GM21576 (cell line): ENCODE data around the gene MAD2L2.
"Not testable (repeated sequence)": the region's sequence is repeated elsewhere in the genome, so short reads cannot be mapped to it uniquely, and the experiment has no call there.

ENCODE experiments used
- ATAC-seq: cut with Tn5 transposase; IDR thresholded peaks from one replicate; pipeline ENCODE4 v1.9.1; 2021; ENCODE audit warnings: mild to moderate bottlenecking, moderate library complexity; ENCODE audit not compliant: unreplicated experiment

The MAD2L2 gene

DNA sequence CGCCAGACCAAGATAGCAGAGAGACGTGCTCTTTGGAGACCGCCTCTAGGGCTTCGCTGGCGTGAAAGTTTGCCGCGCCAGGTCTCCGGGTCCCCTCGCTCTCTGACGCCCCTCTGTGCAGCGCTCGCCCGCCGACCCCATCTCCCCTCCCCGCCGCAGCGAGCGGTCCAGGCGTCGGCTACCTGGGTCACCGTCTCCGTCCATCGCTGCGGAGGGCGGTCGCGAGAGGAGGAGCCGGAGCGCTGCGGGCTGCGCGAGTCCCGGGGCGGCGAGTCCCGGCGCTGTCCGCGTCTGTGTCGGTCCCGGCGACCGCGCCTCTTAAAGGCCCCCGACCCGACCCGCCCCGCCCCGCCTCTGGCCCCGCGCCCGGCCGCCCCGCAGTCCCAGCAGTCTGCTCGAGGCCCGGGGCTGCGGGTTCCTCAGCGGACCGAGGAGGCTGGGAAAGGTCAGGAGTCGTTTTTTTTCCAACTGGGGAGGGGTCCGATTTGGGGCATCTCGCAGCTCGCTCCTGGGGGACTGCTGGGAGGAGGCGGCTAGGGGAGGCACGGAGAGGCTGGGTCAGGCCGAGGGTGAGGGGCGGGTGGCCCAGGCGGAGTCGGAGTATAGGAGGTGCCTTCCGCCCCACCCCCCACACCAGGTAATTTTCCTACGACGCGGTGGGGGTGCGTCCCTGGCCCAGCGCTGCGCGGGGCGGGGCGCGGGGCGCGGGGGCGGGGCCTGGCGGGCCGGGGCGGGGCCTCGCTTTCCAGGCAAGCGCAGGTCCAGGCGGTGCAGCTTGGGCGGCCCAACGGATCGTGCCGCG lies 26.6 kb downstream of the MAD2L2 start, which contains the start of the genes FBXO2 and FBXO44:
Gene FBXO2, minus strand, starts transcription at position 293 of the 802 bp plus-strand sequence. Its CDS starts 89 bp downstream, at position 204.
Gene FBXO44, plus strand, starts transcription at position 741 of the 802 bp plus-strand sequence. CDS start 959 bp downstream, outside the sequence.
- no peak for ATAC-seq

DNA sequence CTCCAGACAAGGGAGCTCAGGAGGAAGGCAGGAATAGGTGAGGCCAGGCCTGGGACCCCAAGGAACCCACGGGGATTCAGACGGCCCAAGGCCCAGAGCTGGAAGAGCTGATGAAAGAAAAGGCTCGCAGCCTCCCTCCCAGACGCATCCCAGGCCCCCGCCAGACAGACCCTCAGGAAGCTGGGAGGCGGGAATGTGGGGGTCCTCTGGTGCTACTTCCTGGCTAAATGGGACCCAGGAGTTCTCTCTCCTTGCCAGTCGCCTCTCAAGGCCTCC lies 27.1 kb downstream of the MAD2L2 start:
- ATAC-seq = no peak

DNA sequence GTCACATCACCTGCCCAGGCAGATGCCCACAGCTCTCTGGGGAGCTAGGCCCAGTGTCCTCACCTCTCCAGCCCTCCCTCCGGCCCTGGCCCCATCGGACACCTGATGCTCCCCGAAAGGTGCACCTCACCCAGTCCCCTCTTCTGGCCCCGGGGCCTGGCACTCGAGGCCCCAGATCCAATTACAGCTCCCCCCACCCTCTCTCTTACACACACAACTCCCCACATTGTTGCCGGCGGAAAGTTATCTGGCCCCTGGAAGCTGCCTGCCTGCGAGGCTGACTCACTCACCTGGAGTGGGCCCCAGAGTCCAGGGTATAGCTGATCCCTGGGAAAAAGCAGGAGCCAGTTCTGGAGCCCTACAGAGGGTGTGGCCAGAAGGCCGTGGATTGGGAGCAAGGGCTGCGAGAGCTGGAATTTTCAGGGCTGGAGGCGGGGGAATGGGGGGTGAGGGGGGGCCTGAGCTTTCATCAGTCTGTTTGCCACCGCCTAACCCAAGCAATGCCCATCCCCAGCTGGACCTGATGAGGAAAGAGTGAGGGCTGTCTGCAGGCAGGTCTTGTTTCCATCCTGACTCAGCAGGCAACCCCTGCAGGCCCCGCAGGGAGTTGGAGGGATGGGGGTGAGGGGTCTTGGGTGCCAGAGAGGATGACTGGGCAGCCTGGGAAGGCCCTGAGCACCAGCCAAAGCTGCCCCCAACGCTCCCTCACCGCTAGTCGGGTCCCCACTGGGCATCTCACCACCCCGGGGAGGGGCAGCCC lies 27.7 kb downstream of the MAD2L2 start:
- no peak for ATAC-seq

GRCh38 chr1:11652203-11652780 lies 28.7 kb downstream of the MAD2L2 start:
- ATAC-seq = no peak

GRCh38 chr1:11651017-11651416 lies 29.9 kb downstream of the MAD2L2 start:
- no peak for ATAC-seq

DNA sequence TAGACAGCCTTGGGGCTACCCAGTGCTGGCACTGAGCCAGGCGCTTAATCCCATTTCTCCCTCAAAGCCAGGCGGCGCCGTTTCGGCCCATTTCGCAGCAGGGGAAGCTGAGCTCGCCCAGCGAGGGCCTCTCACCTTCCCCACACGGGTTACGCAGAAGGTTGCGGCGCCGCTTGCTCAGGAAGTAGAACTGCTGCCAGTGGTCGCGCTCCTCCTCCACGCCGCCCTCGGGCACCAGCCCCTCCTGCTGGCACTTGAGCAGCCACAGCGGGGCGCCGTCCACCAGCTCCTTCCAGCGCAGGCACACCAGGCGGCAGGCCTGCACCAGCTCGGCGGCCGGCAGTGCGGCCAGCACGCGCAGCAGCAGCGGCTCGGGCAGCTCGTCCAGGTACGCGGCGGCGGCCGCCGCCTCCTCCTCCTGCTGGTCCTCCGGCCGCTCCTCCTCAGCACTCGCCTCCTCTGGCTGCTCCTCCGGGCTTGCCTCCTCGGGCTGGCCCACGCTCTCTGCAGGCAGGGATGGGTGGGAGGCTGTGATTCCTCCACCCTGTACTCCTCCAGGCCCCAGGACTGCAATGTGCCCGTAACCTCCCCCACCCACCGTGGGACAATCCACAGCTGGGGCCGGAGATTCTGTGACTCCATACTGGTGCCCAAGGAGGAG lies 30.5 kb downstream of the MAD2L2 start:
- ATAC-seq = no peak

GRCh38 chr1:11649624-11650330 lies 31.2 kb downstream of the MAD2L2 start:
- ATAC-seq = no peak

DNA sequence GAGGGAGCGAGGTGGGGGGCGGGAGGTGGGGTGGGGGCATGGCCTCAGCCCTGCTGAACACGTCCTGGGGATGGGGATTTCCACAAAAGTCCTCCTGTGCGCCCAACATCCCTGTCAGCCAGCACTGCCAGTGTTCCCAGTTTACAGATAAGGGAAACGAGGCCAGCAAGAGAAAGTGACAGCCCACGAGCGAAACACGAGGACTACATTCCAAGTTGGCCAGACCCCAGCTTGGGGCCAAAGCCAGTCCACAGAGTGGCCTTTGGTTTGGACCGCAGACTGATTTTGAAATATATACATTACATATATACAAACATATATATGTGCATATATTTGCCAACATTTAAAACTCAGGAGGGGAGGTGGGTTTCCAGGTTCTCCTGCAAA lies 31.7 kb downstream of the MAD2L2 start:
- no peak for ATAC-seq

DNA sequence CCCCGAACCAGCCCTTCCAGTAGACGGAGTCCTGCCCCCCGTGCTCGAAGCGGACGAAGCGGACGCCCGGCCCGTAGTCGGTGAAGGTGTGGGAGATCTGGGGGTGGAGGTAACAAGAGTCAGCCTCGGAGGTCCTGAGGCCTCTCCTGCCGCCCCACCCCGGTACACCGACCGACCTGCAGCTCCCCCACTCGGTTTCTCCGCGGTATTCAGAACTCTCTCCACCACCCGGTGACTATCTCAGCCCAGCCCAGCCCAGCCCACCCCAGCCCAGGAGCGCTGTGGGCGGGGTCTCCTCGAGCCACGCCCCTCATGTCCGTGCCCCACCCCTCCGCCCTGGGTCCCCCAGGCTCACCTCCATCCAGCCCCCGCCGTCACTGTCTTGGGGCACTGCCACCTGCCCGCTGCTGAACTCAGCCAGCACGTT lies 32.2 kb downstream of the MAD2L2 start:
- ATAC-seq = no peak

DNA sequence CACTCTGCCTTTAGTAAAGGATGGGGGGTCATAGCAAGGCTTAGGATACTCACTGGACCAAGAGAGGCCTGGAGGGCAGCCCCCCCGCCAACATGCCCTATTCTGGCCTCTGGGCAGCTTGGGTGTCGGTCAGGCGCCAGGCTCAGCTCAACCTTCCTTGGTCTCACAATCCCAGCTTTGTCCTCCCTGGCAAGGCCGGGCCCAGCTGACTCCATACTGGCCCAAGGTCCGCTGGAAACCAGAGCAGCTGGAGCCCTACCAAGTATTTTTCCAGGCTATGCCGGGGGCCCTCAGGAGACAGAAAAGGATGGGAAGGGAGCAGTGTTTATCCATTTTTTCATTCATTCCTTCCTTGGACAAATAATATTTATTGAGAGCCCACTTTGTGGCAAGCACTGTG lies 32.9 kb downstream of the MAD2L2 start:
- ATAC-seq = no peak

- ATAC-seq = no peak
Observed at GRCh38 chr1:11647333-11647732, 33.6 kb downstream of the MAD2L2 start.

GRCh38 chr1:11646317-11646716 lies 34.6 kb downstream of the MAD2L2 start:
- ATAC-seq = no peak

- ATAC-seq = no peak
Observed at GRCh38 chr1:11645670-11646265, 35.2 kb downstream of the MAD2L2 start.

GRCh38 chr1:11645270-11645669 lies 35.7 kb downstream of the MAD2L2 start:
- ATAC-seq = no peak

- no peak for ATAC-seq
Observed at GRCh38 chr1:11643782-11644181, 37.2 kb downstream of the MAD2L2 start.

GRCh38 chr1:11642418-11643017 lies 38.4 kb downstream of the MAD2L2 start:
- not testable (repeated sequence) for ATAC-seq

DNA sequence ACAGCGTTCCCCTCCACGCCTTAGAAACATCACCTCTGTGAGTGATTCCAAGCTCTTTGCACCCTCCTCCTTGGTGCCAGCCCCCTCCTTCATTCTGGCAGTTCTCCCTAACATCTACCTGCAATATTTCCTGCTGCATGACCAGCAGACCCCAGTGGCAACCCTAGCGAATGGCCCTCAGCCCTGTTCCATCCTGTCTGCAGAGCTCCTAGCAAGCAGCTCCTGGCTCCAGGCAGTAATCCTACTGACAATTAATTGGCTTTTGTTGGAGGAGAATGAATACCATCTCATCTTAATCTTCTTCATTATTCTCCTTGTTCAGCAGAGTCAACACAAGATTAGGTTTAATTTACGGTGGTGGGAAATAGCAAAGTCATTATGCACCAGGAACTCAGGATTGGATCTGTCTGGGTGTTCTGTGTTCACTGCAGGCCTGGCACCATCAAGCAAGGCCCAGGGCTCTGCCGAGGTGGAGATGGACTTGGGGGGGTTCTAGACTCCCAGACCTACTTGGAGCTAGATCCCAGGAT lies 39.1 kb downstream of the MAD2L2 start:
- no peak for ATAC-seq

GRCh38 chr1:11640944-11641343 lies 40.0 kb downstream of the MAD2L2 start:
- no peak for ATAC-seq

- no peak for ATAC-seq
Observed at GRCh38 chr1:11640101-11640500, 40.8 kb downstream of the MAD2L2 start.

DNA sequence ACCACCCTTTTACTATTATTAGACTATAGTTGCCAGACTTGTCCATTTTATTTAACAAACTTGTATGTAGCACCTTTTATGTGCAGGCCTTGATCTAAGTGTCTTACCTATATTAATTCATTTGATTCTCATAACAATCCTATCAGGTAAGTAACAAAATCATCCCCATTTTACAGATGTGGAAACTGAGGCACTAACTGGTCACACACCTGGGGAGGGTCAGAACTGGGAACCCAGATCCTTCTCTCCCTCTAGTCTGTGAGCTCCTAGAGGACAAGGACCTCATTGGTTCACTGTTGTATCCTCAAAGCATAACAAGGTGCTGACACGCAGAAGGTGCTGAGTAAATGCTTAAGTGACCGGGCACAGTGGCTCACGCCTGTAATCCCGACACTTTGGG lies 41.6 kb downstream of the MAD2L2 start:
- no peak for ATAC-seq
